T-helper 1 cell treated with Interleukin-12 subunit alpha and Interleukin-12 subunit beta and Interleukin-4 antibody, amounts not matched to agents 30 μg/mL and 1 μg/mL, for 36 hours (primary cell): ENCODE results near the gene CRAT.
"Not testable (repeated sequence)": the region's sequence is repeated elsewhere in the genome, so short reads cannot be mapped to it uniquely, and the experiment has no call there.

Experiments
- H3K27ac Mint-ChIP-seq: one replicate; pipeline ENCODE4 v1.8.0; 2021; ENCODE audit warnings: mild to moderate bottlenecking, mixed read lengths
- H3K27me3 Mint-ChIP-seq: one replicate; pipeline ENCODE4 v1.8.0; 2021; ENCODE audit warnings: low read depth, mixed read lengths
- H3K36me3 Mint-ChIP-seq: one replicate; pipeline ENCODE4 v1.8.0; 2021; ENCODE audit warnings: low read depth, mixed read lengths
- H3K4me1 Mint-ChIP-seq: one replicate; pipeline ENCODE4 v1.8.0; 2021; ENCODE audit warnings: low read depth, mixed read lengths
- H3K4me3 Mint-ChIP-seq: one replicate; pipeline ENCODE4 v1.8.0; 2021; ENCODE audit warnings: mild to moderate bottlenecking, moderate library complexity, mixed read lengths
- H3K9me3 Mint-ChIP-seq: one replicate; pipeline ENCODE4 v1.8.0; 2021; ENCODE audit warnings: mixed read lengths

Gene CRAT

DNA sequence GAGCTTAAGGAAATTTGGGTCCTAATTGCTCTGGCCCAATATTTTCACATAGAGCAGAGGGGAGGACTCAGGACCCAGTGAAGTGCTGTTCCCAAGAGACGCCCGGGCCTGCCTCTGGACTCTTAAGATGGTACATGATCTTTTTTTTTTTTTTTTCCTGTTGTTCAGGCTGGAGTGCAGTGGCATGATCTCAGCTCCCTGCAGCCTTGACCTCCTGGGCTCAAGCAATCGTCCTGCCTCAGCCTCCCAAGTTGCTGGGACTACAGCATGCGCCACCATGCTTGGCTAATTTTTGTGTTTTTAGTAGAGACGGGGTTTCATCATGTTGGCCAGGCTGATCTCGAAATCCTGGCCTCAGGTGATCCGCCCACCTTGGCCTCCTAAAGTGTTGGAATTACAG is 19.7 kb upstream of the CRAT start:
- not testable (repeated sequence) for H3K27ac Mint-ChIP-seq, H3K27me3 Mint-ChIP-seq, H3K9me3 Mint-ChIP-seq, H3K4me3 Mint-ChIP-seq, H3K4me1 Mint-ChIP-seq
- peaks cover 28% of the 10 kb centered on the region for H3K36me3 Mint-ChIP-seq

DNA sequence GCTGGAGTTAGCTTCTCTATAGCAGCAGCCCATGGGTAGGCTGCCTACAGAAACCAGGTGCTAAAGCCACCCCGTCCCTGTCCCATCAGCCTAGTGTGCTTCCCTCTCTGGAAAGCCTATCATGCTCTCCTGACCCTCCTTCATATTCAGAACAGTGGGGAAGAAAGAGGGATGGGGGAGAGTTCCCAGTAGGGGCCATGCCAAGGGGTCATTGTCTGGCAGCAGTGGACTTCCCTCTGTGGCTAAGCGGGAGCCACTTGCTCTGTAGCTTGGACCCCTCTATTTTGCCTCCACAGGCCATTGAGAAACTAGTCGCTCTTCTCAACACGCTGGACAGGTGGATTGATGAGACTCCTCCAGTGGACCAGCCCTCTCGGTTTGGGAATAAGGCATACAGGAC is 18.1 kb upstream of the CRAT start:
- Mint-ChIP-seq H3K9me3 (no peaks in the 10 kb centered on the region), H3K27ac (no peak overlapping the region)

DNA sequence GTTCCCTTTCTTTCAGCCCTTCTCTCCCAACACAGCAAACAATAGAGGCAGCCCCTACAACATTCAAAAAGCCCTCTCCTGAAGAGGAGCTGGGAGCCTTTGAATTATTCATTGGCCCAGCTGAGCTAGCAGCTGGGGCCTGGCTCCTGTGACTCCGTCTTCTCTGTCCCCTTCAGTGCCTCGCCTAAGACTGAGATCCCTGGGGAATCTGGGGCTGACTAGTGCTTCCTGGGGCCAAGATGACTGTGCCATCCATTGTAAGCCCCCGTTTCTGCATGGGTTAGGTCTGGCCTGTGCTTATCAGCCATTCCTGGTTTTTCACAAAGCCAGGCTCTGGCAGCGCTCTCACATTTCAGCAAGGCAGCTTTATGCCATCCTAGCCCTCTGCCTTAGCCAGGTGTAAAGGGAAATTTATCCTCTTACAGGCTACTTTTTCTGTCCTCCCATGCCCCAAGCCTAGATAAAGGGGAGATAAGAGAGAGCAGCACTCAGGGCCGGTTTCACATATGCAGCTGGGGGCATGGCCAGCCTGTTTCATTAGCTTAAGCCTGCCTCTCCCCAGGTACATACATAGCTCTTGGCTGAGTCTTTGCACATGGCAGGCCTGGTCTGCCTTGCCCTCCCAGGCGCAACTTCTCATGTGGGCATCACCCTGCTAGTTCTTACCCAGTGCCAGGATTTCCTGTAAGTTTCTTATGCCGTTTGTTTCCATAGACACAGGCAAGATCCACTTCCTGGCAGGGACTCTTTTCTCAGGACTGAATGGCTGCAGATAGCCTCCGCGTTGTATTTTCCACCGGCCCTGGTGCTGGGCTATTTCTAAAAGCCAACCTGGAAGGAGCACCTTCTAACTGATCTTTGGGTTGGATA is 16.4 kb upstream of the CRAT start:
- Mint-ChIP-seq H3K9me3 (no peaks in the 10 kb centered on the region), H3K36me3 (peaks cover 24% of the 10 kb centered on the region), H3K27ac (no peak overlapping the region), H3K4me3 (no peak overlapping the region), H3K27me3 (no peaks in the 10 kb centered on the region), H3K4me1 (peaks cover 5% of the 10 kb centered on the region)

More for the DNA sequence above, 18.1 kb upstream of the CRAT start:
- H3K27me3 Mint-ChIP-seq: no peaks in the 10 kb centered on the region
- peaks cover 25% of the 10 kb centered on the region for H3K36me3 Mint-ChIP-seq
- no peak overlapping the region for H3K4me3 Mint-ChIP-seq
- H3K4me1 Mint-ChIP-seq: peaks cover 6% of the 10 kb centered on the region

DNA sequence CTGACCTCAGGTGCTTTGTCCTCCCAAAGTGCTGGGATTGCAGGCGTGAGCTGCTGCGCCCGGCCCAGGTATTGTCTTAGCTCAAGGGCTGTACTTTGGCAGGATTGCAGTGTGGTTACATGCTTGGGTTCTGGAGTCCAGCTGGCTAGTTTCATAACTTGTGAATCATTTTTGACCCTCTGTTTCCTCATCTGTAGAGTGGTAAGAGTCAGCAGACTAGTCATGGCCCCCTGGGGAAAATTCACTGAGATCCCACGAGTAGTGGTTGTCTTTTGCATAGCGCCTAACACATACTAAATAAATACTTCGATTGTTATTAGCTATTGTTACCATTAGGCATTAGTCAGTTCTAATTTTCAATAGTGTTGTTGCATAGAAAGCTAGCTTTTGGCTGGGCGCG is 14.9 kb upstream of the CRAT start:
- H3K4me1 Mint-ChIP-seq: no peaks in the 10 kb centered on the region
- no peak overlapping the region for H3K27ac Mint-ChIP-seq
- no peak overlapping the region for H3K4me3 Mint-ChIP-seq
- H3K27me3 Mint-ChIP-seq: no peaks in the 10 kb centered on the region
- H3K36me3 Mint-ChIP-seq: peaks cover 13% of the 10 kb centered on the region
- H3K9me3 Mint-ChIP-seq: no peaks in the 10 kb centered on the region

DNA sequence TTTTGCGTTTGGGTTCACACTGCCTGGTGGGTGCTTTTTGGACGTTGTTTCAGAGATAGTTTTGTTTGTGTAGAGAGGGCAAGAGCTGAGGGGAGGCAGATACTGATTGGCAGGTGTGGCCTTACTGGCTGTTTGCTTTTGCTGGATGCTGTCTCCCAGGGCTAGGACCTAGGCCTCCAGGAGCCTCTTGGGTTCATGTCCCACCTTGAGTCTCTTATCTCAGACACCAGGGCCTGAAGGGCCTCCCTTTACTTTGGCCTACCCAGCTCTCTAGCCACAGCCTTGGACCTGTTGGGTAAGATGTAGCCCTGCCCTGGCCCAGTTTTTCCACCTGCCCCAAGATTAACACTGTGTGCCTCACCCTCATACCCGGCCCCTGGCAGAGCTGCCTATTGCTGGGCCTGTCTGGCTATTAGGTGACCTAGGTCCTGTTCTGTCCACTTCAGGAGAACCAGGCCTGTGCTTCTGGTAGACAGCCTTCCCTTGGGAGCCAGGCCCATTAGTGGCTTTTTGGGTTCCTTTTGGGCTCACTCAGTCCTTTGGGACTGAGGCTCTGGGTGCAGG is 14.0 kb upstream of the CRAT start:
- Mint-ChIP-seq H3K36me3 (peaks cover 15% of the 10 kb centered on the region), H3K4me1 (peaks cover 2% of the 10 kb centered on the region), H3K4me3 (no peak overlapping the region), H3K27ac (no peak overlapping the region), H3K27me3 (no peaks in the 10 kb centered on the region), H3K9me3 (no peaks in the 10 kb centered on the region)

DNA sequence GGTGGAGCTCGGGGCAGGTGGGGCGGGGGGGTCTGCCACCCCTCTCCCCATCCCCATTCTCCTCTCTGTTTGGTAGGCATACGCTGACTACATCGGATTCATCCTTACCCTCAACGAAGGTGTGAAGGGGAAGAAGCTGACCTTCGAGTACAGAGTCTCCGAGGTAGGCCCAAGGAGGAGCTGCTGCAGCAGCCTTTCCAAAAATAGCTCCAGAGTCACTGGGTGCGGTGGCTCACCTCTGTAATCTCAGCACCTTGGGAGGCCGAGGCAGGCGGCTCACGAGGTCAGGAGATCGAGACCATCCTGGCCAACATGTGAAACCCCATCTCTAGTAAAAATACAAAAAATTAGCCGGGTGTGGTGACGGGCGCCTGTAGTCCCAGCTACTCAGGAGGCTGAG is 12.4 kb upstream of the CRAT start:
- not testable (repeated sequence) for H3K4me3 Mint-ChIP-seq, H3K9me3 Mint-ChIP-seq, H3K27ac Mint-ChIP-seq, H3K4me1 Mint-ChIP-seq, H3K27me3 Mint-ChIP-seq
- peaks cover 15% of the 10 kb centered on the region for H3K36me3 Mint-ChIP-seq

DNA sequence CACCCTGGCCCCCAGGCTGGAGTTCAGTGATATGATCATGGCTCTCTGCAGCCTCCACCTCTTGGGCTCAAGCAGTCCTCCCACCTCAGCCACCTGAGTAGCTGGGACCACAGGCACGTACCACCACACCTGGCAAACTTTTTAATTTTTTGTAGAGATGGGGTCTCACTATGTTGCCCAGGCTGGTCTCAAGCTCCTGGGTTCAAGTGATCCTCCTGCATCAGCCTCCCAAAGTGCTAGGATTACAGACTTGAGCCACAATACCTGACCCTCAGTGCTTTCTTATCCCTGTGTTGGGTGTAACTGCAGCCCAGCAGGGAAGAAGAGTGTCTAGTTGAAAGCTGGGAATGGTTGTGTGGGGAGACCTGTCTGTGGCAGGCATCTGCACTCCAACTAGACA is 11.5 kb upstream of the CRAT start:
- peaks cover 9% of the 10 kb centered on the region for H3K36me3 Mint-ChIP-seq
- H3K27ac Mint-ChIP-seq: no peak overlapping the region
- H3K4me3 Mint-ChIP-seq: no peak overlapping the region
- H3K9me3 Mint-ChIP-seq: no peaks in the 10 kb centered on the region
- no peaks in the 10 kb centered on the region for H3K27me3 Mint-ChIP-seq
- H3K4me1 Mint-ChIP-seq: peaks cover 3% of the 10 kb centered on the region

DNA sequence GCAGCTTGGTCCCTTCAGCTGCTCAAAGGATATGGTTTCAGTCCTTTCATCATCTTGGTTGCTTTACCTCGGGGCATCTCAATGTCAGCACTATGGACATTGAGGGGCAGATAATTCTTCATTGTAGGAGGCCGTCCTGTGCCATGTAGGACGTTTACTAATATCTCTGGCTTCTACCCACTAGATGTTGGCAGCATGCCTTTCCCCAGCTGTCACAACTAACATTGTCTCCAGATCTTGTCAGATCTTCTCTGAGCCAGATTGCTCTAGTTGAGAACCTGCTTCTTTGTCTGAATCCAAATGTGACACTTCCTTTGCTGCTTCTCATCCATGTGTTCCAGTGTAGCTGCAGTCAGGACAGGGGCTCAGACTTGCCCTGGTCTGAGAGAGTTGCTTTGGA is 10.9 kb upstream of the CRAT start:
- no peak overlapping the region for H3K27ac Mint-ChIP-seq
- H3K9me3 Mint-ChIP-seq: no peaks in the 10 kb centered on the region
- no peaks in the 10 kb centered on the region for H3K27me3 Mint-ChIP-seq
- H3K36me3 Mint-ChIP-seq: peaks cover 9% of the 10 kb centered on the region
- no peak overlapping the region for H3K4me3 Mint-ChIP-seq
- peaks cover 3% of the 10 kb centered on the region for H3K4me1 Mint-ChIP-seq

DNA sequence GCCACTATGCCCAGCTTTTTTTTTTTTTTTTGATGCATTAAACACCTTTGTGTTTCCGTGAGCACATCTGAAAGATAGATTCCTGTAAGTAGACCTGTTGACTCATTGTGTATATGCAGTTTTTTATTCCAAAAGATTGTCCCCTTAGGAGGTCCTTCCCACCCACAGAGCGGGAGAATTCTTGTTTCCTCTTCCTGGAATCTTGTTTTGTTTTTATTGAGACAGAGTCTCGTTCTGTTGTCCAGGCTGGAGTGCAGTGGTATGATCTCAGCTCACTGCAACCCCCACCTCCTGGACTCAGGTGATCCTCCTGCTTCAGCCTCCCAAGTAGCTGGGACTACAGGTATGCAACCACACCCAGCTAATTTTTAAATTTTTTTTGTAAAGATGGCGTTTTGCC is 8.2 kb upstream of the CRAT start:
- Mint-ChIP-seq H3K27me3 (no peaks in the 10 kb centered on the region), H3K4me1 (peaks cover 7% of the 10 kb centered on the region), H3K36me3 (peaks cover 7% of the 10 kb centered on the region)

DNA sequence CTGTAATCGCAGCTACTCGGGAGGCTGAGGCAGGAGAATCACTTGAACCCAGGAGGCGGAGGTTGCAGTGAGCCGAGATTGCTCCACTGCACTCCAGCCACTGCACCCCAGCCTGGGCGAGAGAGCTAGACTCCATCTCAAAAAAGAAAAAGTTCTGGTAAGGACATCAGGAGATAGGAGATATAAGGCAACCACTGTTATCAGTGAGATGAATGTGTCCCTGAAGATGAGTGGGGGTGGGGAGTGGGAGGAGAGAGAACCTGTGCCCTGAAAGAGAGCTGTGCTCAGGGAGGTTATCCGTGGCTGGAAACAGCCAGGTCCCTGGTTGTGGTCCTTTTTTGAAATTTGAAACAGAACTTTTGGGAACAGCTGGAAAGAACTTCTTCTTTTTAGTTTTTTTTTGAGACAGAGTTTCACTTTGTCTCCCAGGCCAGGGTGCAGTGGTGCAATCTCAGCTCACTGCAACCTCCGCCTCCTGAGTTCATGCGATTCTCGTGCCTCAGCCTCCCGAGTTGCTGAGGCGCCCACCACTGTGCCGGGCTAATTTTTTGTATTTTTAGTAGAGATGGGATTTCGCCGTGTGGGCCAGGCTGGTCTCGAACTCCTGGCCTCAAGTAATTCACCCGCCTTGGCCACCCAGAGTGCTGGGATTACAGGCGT is 3.2 kb upstream of the CRAT start:
- no peaks in the 10 kb centered on the region for H3K27me3 Mint-ChIP-seq
- no peak overlapping the region for H3K4me3 Mint-ChIP-seq
- H3K9me3 Mint-ChIP-seq: no peaks in the 10 kb centered on the region
- no peak overlapping the region for H3K27ac Mint-ChIP-seq
- no peaks in the 10 kb centered on the region for H3K36me3 Mint-ChIP-seq
- H3K4me1 Mint-ChIP-seq: peaks cover 20% of the 10 kb centered on the region

More for the DNA sequence above, 8.2 kb upstream of the CRAT start:
- Mint-ChIP-seq H3K27ac (no peak overlapping the region), H3K4me3 (no peak overlapping the region), H3K9me3 (no peaks in the 10 kb centered on the region)

DNA sequence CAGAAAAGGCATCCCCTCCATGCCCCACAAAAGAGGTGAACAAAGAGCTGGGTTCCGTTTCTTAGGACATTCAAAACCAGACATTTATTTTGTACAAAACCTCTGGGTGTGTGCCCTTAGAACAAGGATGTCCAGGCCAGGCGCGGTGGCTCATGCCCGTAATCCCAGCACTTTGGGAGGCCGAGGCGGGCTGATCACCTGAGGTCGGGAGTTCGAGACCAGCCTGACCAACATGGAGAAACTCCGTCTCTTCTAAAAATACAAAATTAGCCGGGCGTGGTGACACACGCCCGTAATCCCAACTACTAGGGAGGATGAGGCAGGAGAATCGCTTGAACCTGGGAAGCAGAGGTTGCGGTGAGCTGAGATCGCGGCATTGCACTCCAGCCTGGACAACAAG is 1.9 kb upstream of the CRAT start:
- peaks cover 20% of the 10 kb centered on the region for H3K4me1 Mint-ChIP-seq
- H3K4me3 Mint-ChIP-seq: peak overlapping the region; percentile 93
- H3K9me3 Mint-ChIP-seq, H3K36me3 Mint-ChIP-seq, H3K27me3 Mint-ChIP-seq: not testable (repeated sequence)
- H3K27ac Mint-ChIP-seq: peak overlapping the region; percentile 93

DNA sequence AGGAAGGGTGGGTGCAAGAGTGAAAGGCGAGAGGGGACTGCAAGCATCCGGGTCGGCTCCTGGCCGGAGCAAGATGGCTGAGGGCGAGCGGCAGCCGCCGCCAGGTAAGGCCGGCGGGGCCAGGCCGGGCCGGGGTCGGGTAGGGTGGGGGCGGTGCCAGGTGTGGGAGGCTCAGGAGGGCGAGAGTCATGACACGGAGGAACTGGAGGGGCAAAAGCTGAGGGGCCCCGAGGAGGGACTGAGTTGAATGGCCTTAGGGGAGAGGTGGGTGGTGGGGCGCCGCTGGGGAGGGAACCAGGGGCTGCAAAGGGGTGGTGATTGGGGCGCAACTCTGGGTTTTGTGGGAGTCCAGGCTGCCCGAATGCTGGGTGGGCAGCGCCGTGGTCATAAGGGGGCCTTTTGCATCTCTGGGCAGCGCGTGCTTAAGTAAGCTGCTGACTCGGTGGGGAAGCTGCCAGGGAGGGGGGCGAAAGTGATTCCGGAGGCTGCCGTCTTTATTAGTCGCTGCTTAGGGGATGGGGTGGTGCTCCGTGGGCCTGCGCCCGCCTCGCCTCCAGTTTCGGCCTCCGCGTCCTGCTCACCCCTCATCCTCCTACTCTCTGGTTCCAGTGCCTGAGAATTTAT is 1.0 kb upstream of the CRAT start:
- Mint-ChIP-seq H3K4me3 (peak overlapping the region; percentile 93), H3K27me3 (no peaks in the 10 kb centered on the region), H3K36me3 (no peaks in the 10 kb centered on the region), H3K27ac (peak overlapping the region; percentile 93), H3K9me3 (no peaks in the 10 kb centered on the region), H3K4me1 (peaks cover 20% of the 10 kb centered on the region)

DNA sequence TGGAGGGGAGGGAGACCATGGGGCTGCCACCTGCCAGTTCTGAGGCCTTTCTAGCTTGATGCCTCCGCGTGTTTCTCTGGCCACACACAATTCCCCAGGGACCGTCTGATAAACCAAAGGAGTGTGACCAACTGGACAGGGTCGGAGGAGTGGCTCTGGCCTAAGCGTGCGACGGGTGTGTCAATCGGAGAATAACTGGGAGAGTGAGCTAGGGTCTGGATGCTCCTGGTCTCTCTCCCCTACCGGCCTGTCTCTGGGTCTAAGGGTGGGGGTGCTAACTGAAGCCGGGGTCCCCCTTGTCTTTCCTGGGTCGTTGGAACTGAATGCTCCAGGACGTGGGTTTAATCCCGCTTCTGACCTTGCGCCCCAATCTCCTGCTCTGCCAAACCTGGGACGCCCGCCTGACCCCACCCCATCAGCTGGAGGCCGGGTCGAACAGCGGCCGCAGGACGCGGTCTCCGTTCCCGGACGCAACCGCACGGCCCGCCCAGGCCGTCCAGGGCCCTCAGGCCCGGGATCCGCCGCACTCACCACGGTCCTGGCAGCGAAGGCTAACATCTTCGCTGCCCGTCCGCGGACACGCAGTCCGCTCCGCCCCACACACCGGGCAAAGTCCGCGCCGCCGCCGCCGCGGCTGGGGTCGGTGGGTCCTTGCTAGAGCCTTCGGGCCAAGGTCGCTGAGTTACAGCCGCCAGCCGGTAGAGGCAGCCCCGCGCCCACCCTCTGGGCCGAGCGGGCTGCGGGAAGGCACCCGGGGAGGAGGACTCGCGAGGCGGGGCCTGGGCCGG is 447 bp downstream of the CRAT start:
- no peaks in the 10 kb centered on the region for H3K36me3 Mint-ChIP-seq
- no peaks in the 10 kb centered on the region for H3K27me3 Mint-ChIP-seq
- H3K27ac Mint-ChIP-seq: no peak overlapping the region
- H3K9me3 Mint-ChIP-seq: no peaks in the 10 kb centered on the region
- H3K4me3 Mint-ChIP-seq: peak overlapping the region; percentile 51
- peaks cover 18% of the 10 kb centered on the region for H3K4me1 Mint-ChIP-seq

DNA sequence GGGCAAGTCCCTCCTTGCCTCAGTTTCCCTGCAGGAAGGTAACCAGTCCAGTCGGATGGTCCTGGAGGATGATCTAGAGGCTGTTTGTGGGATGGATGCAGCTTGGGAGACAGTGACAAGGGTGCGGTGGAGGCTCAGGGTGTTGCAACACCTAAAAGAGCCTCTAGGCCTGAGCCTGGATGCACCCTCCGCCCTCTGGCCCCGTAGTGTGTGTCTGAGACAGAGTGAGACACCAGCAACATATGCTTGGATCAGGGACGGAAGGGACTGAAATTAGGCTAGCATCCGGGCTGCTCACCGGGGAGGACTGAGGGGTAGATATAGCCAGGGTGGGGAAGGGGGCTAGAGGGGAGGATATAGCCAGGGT is 1.1 kb downstream of the CRAT start:
- no peaks in the 10 kb centered on the region for H3K36me3 Mint-ChIP-seq
- no peaks in the 10 kb centered on the region for H3K27me3 Mint-ChIP-seq
- H3K4me3 Mint-ChIP-seq: peak overlapping the region; percentile 80
- H3K27ac Mint-ChIP-seq: peak overlapping the region; percentile 50
- H3K9me3 Mint-ChIP-seq: no peaks in the 10 kb centered on the region
- H3K4me1 Mint-ChIP-seq: peaks cover 18% of the 10 kb centered on the region
